Mesenteric fat pad (tissue), 1 donor: ENCODE results near the gene OGDH. TPM values are rescaled to one million over a fixed set of nuclear protein-coding genes. Genes with fewer than 3 reads are reported as not detected.
A peak's percentile ranks its signal among the peaks of the same experiment; 100 is the strongest.

Experiments
- DNase-seq: peaks from one replicate; pipeline ENCODE4 v3.0.0-alpha.2; 2020; ENCODE audit warnings: low spot score
- total RNA-seq: library from RNA; stranded (reverse); fragmentation: NEBNext Ultra II Directional; extraction: Animal tissue kit (Norgen Biotek cat#: 25700); gene quantifications from one replicate; pipeline ENCODE4 v1.2.1, GENCODE V29; 2021
- donor health status: DM: yes; HTN: yes; CAD: no.

Gene OGDH
- total RNA-seq, 1 donor from 2014 or later, result 102 TPM

- DNase-seq, result no peak
Observed at GRCh38 chr7:44637788-44638594, 31.6 kb downstream of the OGDH start.

GRCh38 chr7:44638611-44639557 lies 32.5 kb downstream of the OGDH start:
- no peak for DNase-seq

- no peak for DNase-seq
Observed at GRCh38 chr7:44639671-44640321, 33.4 kb downstream of the OGDH start.

GRCh38 chr7:44643206-44643605 lies 36.8 kb downstream of the OGDH start:
- DNase-seq, result no peak

- no peak for DNase-seq
Observed at GRCh38 chr7:44645254-44645653, 38.8 kb downstream of the OGDH start.

GRCh38 chr7:44645696-44646095 lies 39.3 kb downstream of the OGDH start:
- no peak for DNase-seq

- DNase-seq, result peak; percentile 11
Observed at GRCh38 chr7:44646176-44646920, 39.9 kb downstream of the OGDH start.

GRCh38 chr7:44646921-44647636 lies 40.7 kb downstream of the OGDH start:
- no peak for DNase-seq

- DNase-seq, result peak; percentile 57
Observed at GRCh38 chr7:44647981-44648714, 41.7 kb downstream of the OGDH start.

- peak; percentile 16 for DNase-seq
Observed at GRCh38 chr7:44650242-44650641, 43.8 kb downstream of the OGDH start.

GRCh38 chr7:44650772-44651171 lies 44.3 kb downstream of the OGDH start:
- peak; percentile 77 for DNase-seq

GRCh38 chr7:44652535-44652934 lies 46.1 kb downstream of the OGDH start:
- peak; percentile 2 for DNase-seq

- DNase-seq, result no peak
Observed at GRCh38 chr7:44654255-44654796, 47.9 kb downstream of the OGDH start.

- DNase-seq, result no peak
Observed at GRCh38 chr7:44655341-44655740, 48.9 kb downstream of the OGDH start.

GRCh38 chr7:44658979-44659378 lies 52.6 kb downstream of the OGDH start:
- DNase-seq, result peak; percentile 6

GRCh38 chr7:44661233-44661632 lies 54.8 kb downstream of the OGDH start:
- DNase-seq, result no peak

GRCh38 chr7:44664780-44665461 lies 58.5 kb downstream of the OGDH start:
- DNase-seq, result peak; percentile 11

GRCh38 chr7:44665531-44666213 lies 59.2 kb downstream of the OGDH start:
- peak; percentile 45 for DNase-seq
